ENCODE measurements around the gene LLGL1. TPM values are rescaled to one million over a fixed set of nuclear protein-coding genes. Genes with fewer than 3 reads are reported as not detected.

The LLGL1 gene
- total RNA-seq, 1 experiment from 2014 or later, result 44.9 TPM

- POLR2A ChIA-PET (ENCODE audit: unreplicated experiment), result interaction anchor here (0.5 kb wide), 1 partner anchor 113 kb away, joined by 3 read pairs; the partner anchor contains the start of gene SHMT1
Observed at GRCh38 chr17:18250708-18251107, 25.3 kb downstream of the LLGL1 start.

GRCh38 chr17:18251204-18251603, 25.8 kb downstream of the LLGL1 start:
- CTCF ChIA-PET, result no interaction called here
- POLR2A ChIA-PET (ENCODE audit: unreplicated experiment), result no interaction called here

More at GRCh38 chr17:18250708-18251107, 25.3 kb downstream of the LLGL1 start:
- H2AFZ ChIP-seq, result no peak overlapping the region
- TF ChIP-seq EZH2 (IDR thresholded peaks at IDR 0.05; ENCODE audit: low read depth) (no peak), CTCF (conservative IDR thresholded peaks at IDR 0.05) (no peak)
- no peaks in the 10 kb centered on the region for H3K9me2 ChIP-seq (ENCODE audit: insufficient read depth)
- H3K9me3 ChIP-seq (ENCODE audit: insufficient read depth, low read depth), result no peaks in the 10 kb centered on the region
- BruUV-seq (replicated peaks), result no TSS peak
- intact Hi-C loops (cut with micrococcal nuclease; ENCODE audit: unreplicated experiment), result no loop called here
- peaks cover 11% of the 10 kb centered on the region for H3K79me2 ChIP-seq (ENCODE audit: low read depth)
- H3K4me3 ChIP-seq, result no peak overlapping the region
- no peak for DNase-seq
- no peaks in the 10 kb centered on the region for H3K4me1 ChIP-seq (replicated peaks; ENCODE audit: insufficient read depth)
- peaks cover 40% of the 10 kb centered on the region for H4K20me1 ChIP-seq (ENCODE audit: insufficient read depth)
- H3F3A ChIP-seq (ENCODE audit: insufficient read depth, low read depth), result peaks cover 38% of the 10 kb centered on the region; the same call in 1 of the 2 replicates
- H3K4me2 ChIP-seq, result no peak overlapping the region
- CTCF ChIA-PET, result no interaction called here
- no peak overlapping the region for H3K27ac ChIP-seq
- H3K36me3 ChIP-seq (ENCODE audit: low read depth), result peaks cover 55% of the 10 kb centered on the region
- H3K27me3 ChIP-seq (ENCODE audit: insufficient read depth, low read depth), result no peaks in the 10 kb centered on the region

GRCh38 chr17:18252160-18252559, 26.7 kb downstream of the LLGL1 start:
- DNase-seq, result no peak
- peaks cover 25% of the 10 kb centered on the region for H3K79me2 ChIP-seq (ENCODE audit: low read depth)
- no peaks in the 10 kb centered on the region for H3K9me3 ChIP-seq (ENCODE audit: insufficient read depth, low read depth)
- intact Hi-C loops (cut with micrococcal nuclease; ENCODE audit: unreplicated experiment), result no loop called here
- H3K27me3 ChIP-seq (ENCODE audit: insufficient read depth, low read depth), result no peaks in the 10 kb centered on the region
- peaks cover 44% of the 10 kb centered on the region for H4K20me1 ChIP-seq (ENCODE audit: insufficient read depth)
- peaks cover 12% of the 10 kb centered on the region for H3K4me1 ChIP-seq (replicated peaks; ENCODE audit: insufficient read depth)
- no peak overlapping the region for H3K4me3 ChIP-seq
- H3K4me2 ChIP-seq, result no peak overlapping the region
- no peaks in the 10 kb centered on the region for H3K9me2 ChIP-seq (ENCODE audit: insufficient read depth)
- BruUV-seq (replicated peaks), result no TSS peak
- no peak overlapping the region for H2AFZ ChIP-seq
- no peak overlapping the region for H3K27ac ChIP-seq
- ChIA-PET POLR2A (ENCODE audit: unreplicated experiment) (no interaction called here), CTCF (no interaction called here)
- TF ChIP-seq CTCF (conservative IDR thresholded peaks at IDR 0.05) (no peak), EZH2 (IDR thresholded peaks at IDR 0.05; ENCODE audit: low read depth) (no peak)
- H3K36me3 ChIP-seq (ENCODE audit: low read depth), result peaks cover 52% of the 10 kb centered on the region
- peaks cover 35% of the 10 kb centered on the region for H3F3A ChIP-seq (ENCODE audit: insufficient read depth, low read depth)

More at GRCh38 chr17:18251204-18251603, 25.8 kb downstream of the LLGL1 start:
- no peak overlapping the region for H3K4me3 ChIP-seq
- TF ChIP-seq CTCF (conservative IDR thresholded peaks at IDR 0.05), result no peak
- TF ChIP-seq EZH2 (IDR thresholded peaks at IDR 0.05; ENCODE audit: low read depth), result no peak
- BruUV-seq (replicated peaks), result no TSS peak
- no peaks in the 10 kb centered on the region for H3K9me2 ChIP-seq (ENCODE audit: insufficient read depth)
- H3K79me2 ChIP-seq (ENCODE audit: low read depth), result peaks cover 16% of the 10 kb centered on the region
- H2AFZ ChIP-seq, result no peak overlapping the region
- H3K27ac ChIP-seq, result no peak overlapping the region
- H3K36me3 ChIP-seq (ENCODE audit: low read depth), result peaks cover 55% of the 10 kb centered on the region
- peaks cover 43% of the 10 kb centered on the region for H4K20me1 ChIP-seq (ENCODE audit: insufficient read depth)
- no peaks in the 10 kb centered on the region for H3K27me3 ChIP-seq (ENCODE audit: insufficient read depth, low read depth)
- H3F3A ChIP-seq (ENCODE audit: insufficient read depth, low read depth), result peaks cover 34% of the 10 kb centered on the region; the same call in 1 of the 2 replicates
- H3K4me2 ChIP-seq, result no peak overlapping the region
- intact Hi-C loops (cut with micrococcal nuclease; ENCODE audit: unreplicated experiment), result no loop called here
- DNase-seq, result no peak
- H3K9me3 ChIP-seq (ENCODE audit: insufficient read depth, low read depth), result no peaks in the 10 kb centered on the region
- peaks cover 3% of the 10 kb centered on the region; the same call in 1 of the 2 replicates for H3K4me1 ChIP-seq (replicated peaks; ENCODE audit: insufficient read depth)

Measured in PC-9 (cell line).